WTC11 (cell line): ENCODE data around the gene BCAS1.

Experiments used
- CTCF ChIP-seq: fragments of 200-600 bp; IDR thresholded peaks from 2 replicates; pipeline ENCODE4 v1.8.0; 2022; ENCODE audit warnings: antibody characterized with exemption
- RELA ChIP-seq: sonication (generic); formaldehyde crosslinking; IDR thresholded peaks from 2 replicates; pipeline ENCODE4 v1.8.1; 2022; ENCODE audit warnings: missing genetic modification reagents, mild to moderate bottlenecking, borderline replicate concordance

- TF ChIP-seq RELA (CRISPR knock-in tag) (no peak), CTCF (no peak)
These were observed 56.0 kb downstream of the BCAS1 start for GRCh38 chr20:54014293-54014926.
